Hepatocyte (in vitro differentiated cells): ENCODE results near the gene SERPINB6. TPM values are rescaled to one million over a fixed set of nuclear protein-coding genes. Genes with fewer than 3 reads are reported as not detected.
A peak's percentile ranks its signal among the peaks of the same experiment; 100 is the strongest.
"Not testable (repeated sequence)": the region's sequence is repeated elsewhere in the genome, so short reads cannot be mapped to it uniquely, and the experiment has no call there.

Experiments used
- DNase-seq: peaks from one replicate; pipeline ENCODE4 v3.0.0-alpha.2; 2016; ENCODE audit warnings: low spot score
- H2AFZ ChIP-seq: fragments of 200-600 bp; sonication (generic); 2 replicates; pipeline ENCODE4 v1.6.0; 2016; ENCODE audit warnings: antibody characterized with exemption, mild to moderate bottlenecking
- H3K27ac ChIP-seq: fragments of 200-600 bp; sonication (generic); 2 replicates; pipeline ENCODE4 v1.5.1; 2016; ENCODE audit warnings: mild to moderate bottlenecking
- H3K27me3 ChIP-seq: fragments of 200-600 bp; sonication (generic); 2 replicates; pipeline ENCODE4 v1.6.1; 2016
- H3K36me3 ChIP-seq: fragments of 200-600 bp; sonication (generic); replicated peaks from 2 replicates; pipeline ENCODE4 v1.5.1; 2016; ENCODE audit warnings: low read depth; ENCODE audit not compliant: insufficient read depth
- H3K4me1 ChIP-seq: fragments of 200-600 bp; sonication (generic); 2 replicates; pipeline ENCODE4 v1.5.1; 2016; ENCODE audit warnings: mild to moderate bottlenecking, moderate library complexity; ENCODE audit not compliant: insufficient read depth
- H3K4me2 ChIP-seq: fragments of 200-600 bp; sonication (generic); 2 replicates; pipeline ENCODE4 v1.6.0; 2016
- H3K4me3 ChIP-seq: fragments of 200-600 bp; sonication (generic); 2 replicates; pipeline ENCODE4 v1.5.1; 2016; ENCODE audit warnings: mild to moderate bottlenecking
- H3K79me2 ChIP-seq: fragments of 200-600 bp; sonication (generic); 2 replicates; pipeline ENCODE4 v1.6.0; 2017; ENCODE audit warnings: mild to moderate bottlenecking
- H3K9me2 ChIP-seq: fragments of 200-600 bp; sonication (generic); replicated peaks from 2 replicates; pipeline ENCODE4 v1.6.0; 2017; ENCODE audit warnings: mild to moderate bottlenecking; ENCODE audit not compliant: insufficient read depth
- H3K9me3 ChIP-seq: fragments of 200-600 bp; sonication (generic); 2 replicates; pipeline ENCODE4 v1.5.1; 2016; ENCODE audit warnings: low read depth, mild to moderate bottlenecking
- H4K20me1 ChIP-seq: fragments of 200-600 bp; sonication (generic); 2 replicates; pipeline ENCODE4 v1.6.0; 2016; ENCODE audit warnings: mild to moderate bottlenecking; ENCODE audit not compliant: insufficient read depth, poor library complexity, severe bottlenecking
- CTCF ChIP-seq: fragments of 200-600 bp; sonication (generic); IDR thresholded peaks from 2 replicates; pipeline ENCODE4 v1.5.1; 2016; ENCODE audit warnings: antibody characterized with exemption, mild to moderate bottlenecking; ENCODE audit not compliant: poor library complexity
- EZH2 ChIP-seq: fragments of 200-600 bp; sonication (generic); IDR thresholded peaks from 2 replicates; pipeline ENCODE4 v1.6.1; 2016; ENCODE audit warnings: antibody characterized with exemption, mild to moderate bottlenecking, borderline replicate concordance
- EZH2phosphoT487 ChIP-seq: fragments of 200-600 bp; sonication (generic); IDR thresholded peaks from one replicate; pipeline ENCODE4 v1.6.1; 2018; ENCODE audit warnings: antibody characterized with exemption, mild to moderate bottlenecking, low read depth, moderate library complexity; ENCODE audit not compliant: unreplicated experiment, severe bottlenecking
- WGBS: methylation state at CpG from one replicate; pipeline ENCODE4 v1.1.6; 2016; ENCODE audit warnings: low lambda C conversion rate; ENCODE audit errors: missing lambda C conversion rate; 5-methylcytosine and 5-hydroxymethylcytosine counted together
- polyA plus RNA-seq: library from polyadenylated mRNA; unstranded; fragments of >200 nt; fragmentation: Nextera tagmentation; extraction: Ambion mirVana; gene quantifications from 2 replicates; pipeline ENCODE4 v1.2.1, GENCODE V29; 2016
- total RNA-seq: library from RNA; depleted of rRNA; stranded (reverse); fragments of >200 nt; gene quantifications from 2 replicates; pipeline ENCODE4 v1.2.3, GENCODE V29; 2014

Gene SERPINB6
- total and polyA plus RNA-seq, 2 experiments from 2014 or later: 87.9 to 109 TPM

GRCh38 chr6:3011158-3011557, 39.8 kb upstream of the SERPINB6 start:
- H3K9me3 ChIP-seq: peaks cover 12% of the 10 kb centered on the region
- no peak for DNase-seq
- H3K27ac ChIP-seq: no peak overlapping the region
- H3K36me3 ChIP-seq: no peaks in the 10 kb centered on the region
- no peak for TF ChIP-seq CTCF
- TF ChIP-seq EZH2: no peak
- no peak for TF ChIP-seq EZH2phosphoT487
- no peaks in the 10 kb centered on the region for H3K9me2 ChIP-seq
- no peak overlapping the region for H3K4me2 ChIP-seq
- H3K4me3 ChIP-seq: no peak overlapping the region
- H2AFZ ChIP-seq: no peak overlapping the region
- H3K79me2 ChIP-seq: no peaks in the 10 kb centered on the region
- no peaks in the 10 kb centered on the region for H4K20me1 ChIP-seq
- H3K4me1 ChIP-seq: no peaks in the 10 kb centered on the region
- no peaks in the 10 kb centered on the region for H3K27me3 ChIP-seq

- H3K36me3 ChIP-seq: no peaks in the 10 kb centered on the region
- H3K4me3 ChIP-seq: no peak overlapping the region
- no peak overlapping the region for H2AFZ ChIP-seq
- no peaks in the 10 kb centered on the region for H3K27me3 ChIP-seq
- H3K9me2 ChIP-seq: no peaks in the 10 kb centered on the region
- no peak overlapping the region for H3K4me2 ChIP-seq
- no peaks in the 10 kb centered on the region for H3K79me2 ChIP-seq
- DNase-seq: no peak
- no peaks in the 10 kb centered on the region for H3K4me1 ChIP-seq
- TF ChIP-seq EZH2: no peak
- WGBS: 78% methylated on average over 3 of the region's 3 CpGs
- peak overlapping the region; percentile 23 for H3K27ac ChIP-seq
- H4K20me1 ChIP-seq: no peaks in the 10 kb centered on the region
- H3K9me3 ChIP-seq: peaks cover 12% of the 10 kb centered on the region
Observed at GRCh38 chr6:3009930-3010329, 38.6 kb upstream of the SERPINB6 start.

- not testable (repeated sequence) for H3K27me3 ChIP-seq, H3K79me2 ChIP-seq, DNase-seq, H3K4me3 ChIP-seq, H3K36me3 ChIP-seq, H4K20me1 ChIP-seq, H3K4me2 ChIP-seq, H3K4me1 ChIP-seq, H2AFZ ChIP-seq, H3K27ac ChIP-seq, H3K9me2 ChIP-seq
- 81% methylated on average over 17 of the region's 17 CpGs for WGBS
- H3K9me3 ChIP-seq: peaks cover 12% of the 10 kb centered on the region
Observed at GRCh38 chr6:3008712-3009265, 37.4 kb upstream of the SERPINB6 start.

GRCh38 chr6:3007571-3007970, 36.2 kb upstream of the SERPINB6 start:
- Histone ChIP-seq H3K4me1 (no peaks in the 10 kb centered on the region), H4K20me1 (no peaks in the 10 kb centered on the region), H3K9me2 (no peaks in the 10 kb centered on the region), H3K36me3 (no peaks in the 10 kb centered on the region), H2AFZ (no peak overlapping the region), H3K4me3 (no peak overlapping the region), H3K9me3 (peaks cover 12% of the 10 kb centered on the region), H3K79me2 (no peaks in the 10 kb centered on the region), H3K4me2 (no peak overlapping the region), H3K27me3 (no peaks in the 10 kb centered on the region), H3K27ac (no peak overlapping the region)
- DNase-seq: no peak
- WGBS: 88% methylated on average over 3 of the region's 3 CpGs
- TF ChIP-seq EZH2 (no peak), EZH2phosphoT487 (no peak), CTCF (no peak)

GRCh38 chr6:3006476-3006875, 35.1 kb upstream of the SERPINB6 start:
- H3K4me1 ChIP-seq: no peaks in the 10 kb centered on the region
- no peaks in the 10 kb centered on the region for H4K20me1 ChIP-seq
- H3K4me2 ChIP-seq: no peak overlapping the region
- H3K9me2 ChIP-seq: no peaks in the 10 kb centered on the region
- H3K27me3 ChIP-seq: no peaks in the 10 kb centered on the region
- 95% methylated on average over 5 of the region's 5 CpGs for WGBS
- TF ChIP-seq CTCF (no peak), EZH2 (no peak), EZH2phosphoT487 (no peak)
- H3K36me3 ChIP-seq: no peaks in the 10 kb centered on the region
- no peak for DNase-seq
- H3K9me3 ChIP-seq: peaks cover 6% of the 10 kb centered on the region
- no peak overlapping the region for H3K27ac ChIP-seq
- H3K79me2 ChIP-seq: no peaks in the 10 kb centered on the region
- H3K4me3 ChIP-seq: no peak overlapping the region
- H2AFZ ChIP-seq: no peak overlapping the region
